HCT116 (cell line): ENCODE measurements around the gene IL6R. TPM values are rescaled to one million over a fixed set of nuclear protein-coding genes. Genes with fewer than 3 reads are reported as not detected.

Experiments
- ATAC-seq: fragments of 200-7000 bp; cut with Tn5 transposase; 2 replicates; pipeline ENCODE4 v1.9.1; 2020; ENCODE audit warnings: mild to moderate bottlenecking, moderate library complexity
- Bru-seq: library from RNA; stranded (reverse); fragments of 400-500 nt; gene quantifications from one replicate; lab custom pipeline; 2021; lab: Mats Ljungman, UMichigan
- BruChase-seq, 2 experiments: library from RNA; stranded (reverse); fragments of 400-500 nt; gene quantifications; one replicate each; lab custom pipeline; 2021; lab: Mats Ljungman, UMichigan
- BruUV-seq: library from RNA; stranded (reverse); fragments of 400-500 nt; replicated peaks from 2 replicates; lab custom pipeline; 2021; lab: Mats Ljungman, UMichigan
- CTCF ChIA-PET: fragments of 300-600 bp; sonication (Branson Sonifier 250); formaldehyde crosslinking; loops from one replicate; lab custom pipeline; 2021; ENCODE audit warnings: antibody characterized with exemption; lab: Charles Lee
- POLR2A ChIA-PET: fragments of 300-600, 350-600 bp; sonication (Branson Sonifier 250); formaldehyde crosslinking; loops from one replicate; lab custom pipeline; 2021; ENCODE audit warnings: antibody characterized with exemption; lab: Charles Lee
- RAD21 ChIA-PET, 2 experiments: fragments of 300-600 bp; sonication (Branson Sonifier 250); formaldehyde crosslinking; loops; one replicate each; lab custom pipeline; 2023; ENCODE audit warnings: low total read pairs in 2 of 2; ENCODE audit not compliant: uncharacterized antibody in 2 of 2, unreplicated experiment in 2 of 2, low non-redundant PET in 1 of 2; lab: Charles Lee
- DNase-seq: peaks from one replicate; pipeline ENCODE4 v3.0.0-alpha.2; 2010; ENCODE audit warnings: low read depth, low spot score
- H2AFZ ChIP-seq: fragments of 200-600 bp; shearing (Covaris generic), sonication (generic); 2 replicates; pipeline ENCODE4 v1.6.1; 2017; ENCODE audit warnings: low read depth, mixed run types, mixed read lengths, antibody characterized with exemption, low read length; ENCODE audit not compliant: poor library complexity, severe bottlenecking
- H3K27ac ChIP-seq: 2 replicates; pipeline ENCODE4 v1.5.1; 2012; ENCODE audit warnings: low read depth, low read length
- H3K27me3 ChIP-seq: fragments of 200-600 bp; sonication (generic); 2 replicates; pipeline ENCODE4 v1.6.1; 2016; ENCODE audit warnings: mixed run types, low read length, mixed read lengths; ENCODE audit not compliant: insufficient read depth
- H3K36me3 ChIP-seq, 2 experiments: fragments of 200-500 bp in 1 of 2; fragments of 200-600 bp in 1 of 2; sonication (Bioruptor generic) in 1 of 2; sonication (generic) in 1 of 2; 2 replicates each; pipeline versions ENCODE4 v1.5.1 to v1.6.1; 2014 to 2016; ENCODE audit warnings: low read length in 2 of 2, inconsistent platforms in 1 of 2, mixed read lengths in 1 of 2, mixed run types in 1 of 2; ENCODE audit not compliant: insufficient read depth in 2 of 2, control insufficient read depth in 1 of 2
- H3K4me1 ChIP-seq, 2 experiments: fragments of 200-600 bp in 1 of 2; sonication (generic) in 1 of 2; 2 replicates each; pipeline versions ENCODE4 v1.5.1 to v1.6.1; 2012 to 2017; ENCODE audit warnings: low read length in 2 of 2, inconsistent platforms in 1 of 2, mild to moderate bottlenecking in 1 of 2, mixed read lengths in 1 of 2, mixed run types in 1 of 2, moderate library complexity in 1 of 2; ENCODE audit not compliant: insufficient read depth in 2 of 2, control insufficient read depth in 1 of 2
- H3K4me2 ChIP-seq: fragments of 200-600 bp; sonication (generic); 2 replicates; pipeline ENCODE4 v1.6.1; 2017; ENCODE audit warnings: mixed run types, low read length, mixed read lengths
- H3K4me3 ChIP-seq, 2 experiments: fragments of 200-600 bp in 1 of 2; sonication (generic) in 1 of 2; replicated peaks in 1 of 2; 2 replicates each; pipeline ENCODE4 v1.5.1; 2011 to 2016; ENCODE audit warnings: low read length in 2 of 2, control low read depth in 1 of 2, low read depth in 1 of 2, mild to moderate bottlenecking in 1 of 2, mixed read lengths in 1 of 2, mixed run types in 1 of 2
- H3K79me2 ChIP-seq: fragments of 200-600 bp; sonication (generic); 2 replicates; pipeline ENCODE4 v1.6.1; 2017; ENCODE audit warnings: mild to moderate bottlenecking, mixed run types, low read length, moderate library complexity, mixed read lengths; ENCODE audit not compliant: insufficient read depth
- H3K9ac ChIP-seq: fragments of 200-600 bp; sonication (generic); 2 replicates; pipeline ENCODE4 v1.6.1; 2016; ENCODE audit warnings: low read length, mixed read lengths
- H3K9me2 ChIP-seq: fragments of 200-600 bp; sonication (generic), shearing (Covaris generic); 2 replicates; pipeline ENCODE4 v1.6.1; 2017; ENCODE audit warnings: mixed run types, mild to moderate bottlenecking, moderate library complexity; ENCODE audit not compliant: insufficient read depth
- H3K9me3 ChIP-seq, 2 experiments: fragments of 200-500 bp in 1 of 2; fragments of 200-600 bp in 1 of 2; sonication (Bioruptor generic) in 1 of 2; sonication (generic) in 1 of 2; 2 replicates each; pipeline ENCODE4 v1.6.1; 2014 to 2017; ENCODE audit warnings: low read length in 2 of 2, mixed read lengths in 2 of 2, inconsistent platforms in 1 of 2, low read depth in 1 of 2, mild to moderate bottlenecking in 1 of 2, mixed run types in 1 of 2, moderate library complexity in 1 of 2; ENCODE audit not compliant: control insufficient read depth in 1 of 2, insufficient read depth in 1 of 2
- H4K20me1 ChIP-seq: fragments of 200-600 bp; sonication (generic), shearing (Covaris generic); 2 replicates; pipeline ENCODE4 v1.6.1; 2017; ENCODE audit warnings: mixed run types, mild to moderate bottlenecking, moderate library complexity; ENCODE audit not compliant: insufficient read depth
- CBX3 ChIP-seq: IDR thresholded peaks from 2 replicates; pipeline ENCODE4 v1.6.1; 2012; ENCODE audit warnings: low read depth
- CEBPB ChIP-seq: IDR thresholded peaks from 2 replicates; pipeline ENCODE4 v1.6.1; 2012; ENCODE audit warnings: low read depth
- CTCF ChIP-seq, 3 experiments: fragments of 200-600 bp in 1 of 3; sonication (generic) in 1 of 3; IDR thresholded peaks in 2 of 3; conservative IDR thresholded peaks in 1 of 3; 2 replicates each; pipeline ENCODE4 v1.5.1; 2012 to 2017; ENCODE audit warnings: low read depth in 2 of 3, low read length in 2 of 3, antibody characterized with exemption in 1 of 3, borderline replicate concordance in 1 of 3, control low read depth in 1 of 3, mild to moderate bottlenecking in 1 of 3, mixed read lengths in 1 of 3, mixed run types in 1 of 3, moderate library complexity in 1 of 3; ENCODE audit not compliant: insufficient read depth in 1 of 3
- EGR1 ChIP-seq: IDR thresholded peaks from 2 replicates; pipeline ENCODE4 v1.6.1; 2012; ENCODE audit warnings: low read depth
- ELF1 ChIP-seq: IDR thresholded peaks from 2 replicates; pipeline ENCODE4 v1.6.1; 2012; ENCODE audit warnings: low read depth, borderline replicate concordance
- EZH2 ChIP-seq: fragments of 200-600 bp; sonication (generic); IDR thresholded peaks from 2 replicates; pipeline ENCODE4 v1.6.1; 2017; ENCODE audit warnings: antibody characterized with exemption, mixed run types
- MAX ChIP-seq: IDR thresholded peaks from 2 replicates; pipeline ENCODE4 v1.6.1; 2012
- POLR2A ChIP-seq: IDR thresholded peaks from 2 replicates; pipeline ENCODE4 v1.7.0; 2011; ENCODE audit warnings: borderline replicate concordance; ENCODE audit not compliant: insufficient read depth, insufficient read length; ENCODE audit errors: extremely low read depth
- POLR2AphosphoS5 ChIP-seq: IDR thresholded peaks from 2 replicates; pipeline ENCODE4 v1.6.1; 2011; ENCODE audit warnings: mild to moderate bottlenecking, low read depth, low read length, moderate library complexity
- RAD21 ChIP-seq: IDR thresholded peaks from 2 replicates; pipeline ENCODE4 v1.6.1; 2012; ENCODE audit warnings: low read depth, mild to moderate bottlenecking
- SIN3A ChIP-seq: IDR thresholded peaks from 2 replicates; pipeline ENCODE4 v1.6.1; 2012; ENCODE audit warnings: low read depth
- SP1 ChIP-seq: IDR thresholded peaks from 2 replicates; pipeline ENCODE4 v1.6.1; 2012; ENCODE audit warnings: low read depth
- SRF ChIP-seq: IDR thresholded peaks from 2 replicates; pipeline ENCODE4 v1.6.1; 2012; ENCODE audit warnings: low read depth
- TCF7L2 ChIP-seq: IDR thresholded peaks from 2 replicates; pipeline ENCODE4 v1.7.0; 2011; ENCODE audit warnings: borderline replicate concordance, inconsistent platforms; ENCODE audit not compliant: insufficient read depth, insufficient read length; ENCODE audit errors: extremely low read depth
- ZFX ChIP-seq: fragments of 450-650 bp; IDR thresholded peaks from 2 replicates; pipeline ENCODE4 v1.6.1; 2017
- ZNF274 ChIP-seq: fragments of 200-500 bp; sonication (Bioruptor generic); IDR thresholded peaks from 2 replicates; pipeline ENCODE4 v1.6.1; 2014; ENCODE audit warnings: mild to moderate bottlenecking, low read depth, low read length, inconsistent platforms
- intact Hi-C: fragments of 100-400 bp; cut with micrococcal nuclease; formaldehyde crosslinking; loops from 2 replicates; pipeline ENCODE4 v1.10.0; 2022
- long read RNA-seq: library from polyadenylated mRNA; unstranded; transcript quantifications from one replicate; pipeline ENCODE4 v2.0.0, GENCODE V29; 2021; ENCODE audit not compliant: unreplicated experiment
- polyA plus RNA-seq: library from polyadenylated mRNA; unstranded; fragments of >200 nt; gene quantifications from 2 replicates; pipeline ENCODE4 v1.2.1, GENCODE V29; 2012; ENCODE audit warnings: missing spikeins
- total RNA-seq: library from RNA; stranded (reverse); gene quantifications from one replicate; pipeline ENCODE4 v1.2.1, GENCODE V29; 2021; ENCODE audit not compliant: unreplicated experiment

The IL6R gene
- total RNA-seq (6.8 TPM), Bru-seq, nascent RNA (percentile 48 among the genes with signal in this experiment), BruChase-seq, experiment 1, labeled RNA remaining after a 6-hour chase (percentile 52 among the genes with signal in this experiment), BruChase-seq, experiment 2, labeled RNA remaining after a 2-hour chase (percentile 49 among the genes with signal in this experiment)
- polyA plus RNA-seq, result 2.6 and 2.9 TPM in 2 replicates
- long read RNA-seq, full-length matches to known transcripts, result 2 of 3 reads
- long read RNA-seq, partial matches to known transcripts, result 0 of 3 reads
- long read RNA-seq, other reads (novel, unspliced or antisense), result 1 of 3 reads

- no peaks in the 10 kb centered on the region for H3K9me3 ChIP-seq
- intact Hi-C loops, result loop anchor here (1.0 to 5.0 kb wide), 3 partner anchors 28 to 152 kb away; partner anchors contain the start of gene UBE2Q1
- H4K20me1 ChIP-seq, result no peaks in the 10 kb centered on the region
- H3K27me3 ChIP-seq, result no peaks in the 10 kb centered on the region; the same call in 1 of the 2 replicates
- ChIA-PET CTCF (interaction anchor here (1.1 to 2.2 kb wide), 4 partner anchors 15 to 141 kb away, joined by 3 to 9 read pairs (median 5); no protein-coding TSS in a partner anchor), RAD21 (interaction anchor here (0.6 to 0.8 kb wide), 2 partner anchors 15 to 78 kb away, joined by 3 read pairs; no protein-coding TSS in a partner anchor), POLR2A (interaction anchor here (1.1 kb wide), 1 partner anchor 13 kb away, joined by 4 read pairs; no protein-coding TSS in a partner anchor)
- peak; percentile 82 for DNase-seq
- peak within 1 kb of the TSS; percentile 69 for H3K27ac ChIP-seq
- H3K4me1 ChIP-seq, result peaks cover 30 to 36% of the 10 kb centered on the region in 2 experiments
- H2AFZ ChIP-seq, result peak within 1 kb of the TSS; percentile 66
- peak; percentile 82 for ATAC-seq
- no peaks in the 10 kb centered on the region for H3K36me3 ChIP-seq
- no TSS peak for BruUV-seq
- H3K9me2 ChIP-seq, result no peaks in the 10 kb centered on the region
- no peaks in the 10 kb centered on the region for H3K79me2 ChIP-seq
- TF ChIP-seq ELF1, result no peak
- TF ChIP-seq CTCF (IDR thresholded peaks at IDR 0.05 in 2 of 3, conservative IDR thresholded peaks at IDR 0.05 in 1 of 3; ENCODE audit: borderline replicate concordance in 1 of 3, insufficient read depth in 1 of 3, low read depth in 2 of 3, low read length in 2 of 3), result peak; percentile 45 to 91 (median 55); a peak in 5 of 6 replicates
- TF ChIP-seq CEBPB, result peak; percentile 96
- peak; percentile 91 for TF ChIP-seq RAD21
- no peak for TF ChIP-seq CBX3
- no peak; the same call in 1 of the 2 replicates for TF ChIP-seq POLR2AphosphoS5
- TF ChIP-seq EZH2, result no peak
- TF ChIP-seq ZFX, result no peak
- no peak for TF ChIP-seq EGR1
- no peak for TF ChIP-seq ZNF274
- peak; percentile 17 for TF ChIP-seq TCF7L2
- no peak for TF ChIP-seq POLR2A
- no peak for TF ChIP-seq SP1
- peak; percentile 86 for TF ChIP-seq MAX
- no peak for TF ChIP-seq SRF
- no peak for TF ChIP-seq SIN3A
- peak within 1 kb of the TSS; percentile 61 to 65 for H3K4me3 ChIP-seq
- peak within 1 kb of the TSS; percentile 77 for H3K9ac ChIP-seq
- peak within 1 kb of the TSS; percentile 93 for H3K4me2 ChIP-seq
Measured at GRCh38 chr1:154404984-154405746, at the start of gene IL6R. Gene IL6R (plus strand): TSS chr1:154405343. CDS start chr1:154405630, 287 bp downstream.
